ENCODE measurements around the gene FXR2.
"Not testable (repeated sequence)": the region's sequence is repeated elsewhere in the genome, so short reads cannot be mapped to it uniquely, and the experiment has no call there.

FXR2 gene

DNA sequence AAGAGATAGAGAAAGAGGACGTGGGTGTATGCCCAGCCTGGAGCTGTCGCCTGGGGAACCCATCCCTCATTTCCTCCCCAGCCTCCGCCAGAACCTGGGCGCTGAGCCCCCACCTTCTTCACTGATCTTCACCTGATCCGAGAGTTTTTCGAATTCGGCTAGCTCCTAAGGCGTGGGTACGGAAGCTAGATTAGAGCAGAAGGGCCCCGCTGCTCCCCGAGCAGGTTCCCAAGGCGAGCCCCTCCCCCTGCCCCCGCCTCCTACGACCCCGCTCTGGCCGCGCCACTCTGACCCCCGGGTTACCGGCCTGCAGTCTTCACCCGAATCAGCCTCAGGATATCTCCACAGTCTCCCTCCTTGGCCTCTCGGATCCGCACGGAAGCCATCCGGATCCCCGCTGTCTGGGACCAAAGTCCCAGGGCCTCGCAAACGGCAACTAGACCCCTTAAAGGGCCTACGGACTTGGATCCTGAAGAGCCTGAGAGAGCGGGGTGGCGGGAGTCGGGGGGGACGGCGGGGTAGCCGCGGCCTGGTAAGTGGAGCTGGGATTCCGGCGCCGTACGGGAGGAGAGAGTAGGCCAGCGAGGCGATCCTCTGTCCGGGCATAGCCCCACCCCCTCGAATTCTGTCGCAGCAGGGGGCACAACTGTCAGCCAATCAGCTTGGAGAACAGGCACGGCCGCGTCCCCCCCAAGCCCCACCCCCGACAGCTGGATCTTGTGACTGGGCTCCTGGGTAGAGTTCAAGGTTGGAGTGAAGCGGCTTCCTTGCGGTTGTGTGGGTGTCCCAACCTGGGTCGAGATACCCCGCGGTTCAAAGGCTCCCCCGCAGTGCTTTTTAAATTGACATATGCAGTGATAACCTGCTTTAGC lies 12.8 kb upstream of the FXR2 start, which contains the start of gene SAT2:
TSS of gene SAT2 (minus strand) at position 572 of the 872 bp plus-strand sequence. CDS start at position 386, 186 bp downstream.
- ATAC-seq = peak; percentile 95 to 97

DNA sequence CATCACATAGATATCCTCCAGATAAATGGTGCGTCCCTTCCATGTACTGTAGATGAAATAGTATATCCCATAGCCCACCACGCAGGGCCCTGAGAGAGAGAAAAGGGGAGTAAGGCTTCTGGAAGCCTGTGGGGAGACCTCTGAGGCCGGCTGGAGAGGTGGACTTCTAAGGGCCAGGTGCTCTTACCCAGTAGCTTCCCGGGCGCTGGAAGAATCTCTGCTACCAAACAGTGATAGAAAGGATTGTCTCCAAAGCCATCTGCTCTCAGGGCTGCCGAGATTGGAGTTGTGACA lies 12.2 kb upstream of the FXR2 start:
- ATAC-seq = no peak

GRCh38 chr17:7626307-7626706 lies 11.6 kb upstream of the FXR2 start:
- ATAC-seq = no peak

DNA sequence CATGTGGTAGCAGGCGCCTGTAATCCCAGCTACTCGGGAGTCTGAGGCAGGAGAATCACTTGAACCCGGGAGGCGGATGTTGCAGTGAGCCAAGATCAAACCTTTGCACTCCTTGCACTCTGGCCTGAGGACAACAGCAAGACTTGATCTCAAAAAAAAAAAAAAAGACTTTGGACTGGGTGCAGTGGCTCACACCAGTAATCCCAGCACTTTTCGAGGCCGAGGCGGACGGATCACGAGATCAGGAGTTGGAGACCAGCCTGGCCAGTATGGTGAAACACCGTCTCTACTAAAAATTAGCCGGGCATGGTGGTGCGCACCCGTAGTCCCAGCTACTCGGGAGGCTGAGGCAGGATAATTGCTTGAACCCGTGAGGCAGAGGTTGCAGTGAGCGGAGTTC lies 11.1 kb upstream of the FXR2 start:
- not testable (repeated sequence) for ATAC-seq

- no peak for ATAC-seq
Observed at GRCh38 chr17:7623661-7624060, 9.0 kb upstream of the FXR2 start.

DNA sequence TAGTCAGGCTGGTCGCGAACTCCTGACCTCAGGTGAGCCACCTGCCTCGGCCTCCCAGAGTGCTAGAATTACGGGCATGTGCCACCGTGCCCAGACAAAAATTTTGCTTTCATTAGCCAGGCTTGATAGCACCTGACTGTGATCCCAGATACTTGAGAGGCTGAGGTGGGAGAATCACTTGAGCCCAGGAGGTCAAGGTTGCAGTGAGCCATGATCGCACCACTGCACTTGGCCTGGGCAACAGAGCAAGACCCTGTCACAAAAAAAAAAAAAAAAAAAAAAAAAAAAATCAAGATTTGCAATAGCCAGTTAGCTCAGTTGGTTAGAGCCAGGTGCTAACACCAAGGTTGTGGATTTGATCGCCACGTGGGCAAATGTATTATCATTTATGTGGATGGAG lies 6.1 kb upstream of the FXR2 start:
- ATAC-seq = no peak

GRCh38 chr17:7618608-7619007 lies 3.9 kb upstream of the FXR2 start:
- ATAC-seq = no peak

DNA sequence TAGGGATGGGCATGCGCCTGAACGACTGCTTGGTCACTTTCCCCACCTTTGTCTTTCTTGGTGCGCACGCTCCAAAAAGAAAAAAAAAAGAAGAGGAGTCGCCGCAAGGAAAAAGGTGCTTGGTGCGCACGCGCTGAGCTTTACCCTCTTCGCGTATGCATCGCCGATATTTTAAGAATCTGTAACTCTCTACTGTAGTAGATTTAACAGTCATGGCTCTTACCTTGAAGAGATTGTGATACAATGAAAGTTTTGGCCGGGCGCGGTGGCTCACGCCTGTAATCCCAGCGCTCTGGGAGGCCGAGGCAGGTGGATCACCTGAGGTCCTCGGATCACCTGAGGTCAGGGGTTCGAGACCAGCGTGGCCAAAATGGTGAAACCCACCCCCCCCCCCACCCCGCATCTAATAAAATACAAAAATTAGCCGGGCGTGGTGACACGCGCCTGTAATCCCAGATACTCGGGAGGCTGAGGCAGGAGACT lies 609 bp upstream of the FXR2 start:
- no peak for ATAC-seq

- no peak for ATAC-seq
Observed at GRCh38 chr17:7613769-7614424, 800 bp downstream of the FXR2 start.

DNA sequence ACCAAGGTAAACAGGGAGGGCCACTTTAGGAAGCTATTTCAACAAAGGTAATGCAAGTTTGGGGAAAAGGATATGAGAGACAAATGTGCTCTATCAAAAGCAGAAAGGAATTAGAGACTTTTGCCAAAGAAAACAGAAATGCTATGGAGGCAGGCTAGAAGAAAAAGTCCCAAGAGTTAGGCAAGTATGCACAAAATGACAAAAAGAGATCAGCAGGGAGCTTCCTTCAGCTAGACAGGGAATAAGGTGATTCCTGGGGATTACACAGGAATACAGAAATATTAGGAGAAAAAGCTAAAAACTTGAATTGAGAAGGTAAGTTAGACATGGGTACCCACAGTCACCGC lies 2.4 kb downstream of the FXR2 start:
- no peak for ATAC-seq

DNA sequence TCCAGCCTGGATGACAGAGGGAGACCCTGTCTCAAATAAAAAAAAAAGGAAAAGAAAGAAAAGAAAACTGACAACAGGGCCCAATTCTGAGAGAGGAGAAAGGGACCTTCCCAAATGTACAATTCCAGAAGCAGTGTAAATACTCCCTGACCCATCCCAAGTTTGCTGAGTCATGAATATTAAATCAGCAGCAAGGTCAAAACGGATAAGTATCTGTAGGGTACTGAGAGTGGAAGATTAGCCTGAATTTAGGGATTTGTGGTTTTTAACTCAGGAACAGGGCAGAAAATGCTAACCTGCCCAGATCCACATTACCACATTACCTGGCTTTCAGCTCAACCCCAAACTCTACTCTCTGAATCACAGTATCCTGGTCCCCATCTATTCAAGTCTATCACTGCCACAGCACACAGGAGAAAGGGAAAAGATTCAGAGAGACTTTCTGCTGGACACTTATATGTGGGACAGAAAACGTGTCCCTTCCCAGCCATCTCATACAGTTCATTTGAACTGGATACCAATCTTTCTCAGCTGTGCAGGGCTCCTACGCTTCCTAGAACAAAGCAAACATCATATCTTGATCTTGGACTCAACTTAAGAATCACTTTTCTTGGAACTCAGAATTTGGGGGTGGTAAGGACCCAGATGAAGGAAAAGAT lies 2.9 kb downstream of the FXR2 start:
- no peak for ATAC-seq

DNA sequence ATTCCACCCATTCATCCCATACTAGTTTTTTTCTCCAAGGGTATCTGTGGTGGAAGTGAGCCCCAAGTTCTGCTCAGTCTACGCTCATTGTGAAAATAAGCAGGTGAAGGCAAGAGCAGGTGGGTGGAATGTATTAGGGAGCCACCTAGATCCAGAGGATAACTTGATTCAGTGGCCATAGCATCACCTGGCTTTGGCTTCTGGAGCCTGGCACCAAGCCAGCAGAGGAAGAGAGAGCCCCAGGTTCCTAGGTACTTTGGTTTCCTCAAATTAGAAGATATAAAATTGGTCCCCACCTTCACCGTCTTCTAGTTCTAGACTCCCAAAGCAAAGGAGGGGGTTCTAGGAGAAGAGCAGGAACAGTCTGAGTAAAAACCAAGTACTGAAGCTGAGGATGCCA lies 4.1 kb downstream of the FXR2 start:
- no peak for ATAC-seq

DNA sequence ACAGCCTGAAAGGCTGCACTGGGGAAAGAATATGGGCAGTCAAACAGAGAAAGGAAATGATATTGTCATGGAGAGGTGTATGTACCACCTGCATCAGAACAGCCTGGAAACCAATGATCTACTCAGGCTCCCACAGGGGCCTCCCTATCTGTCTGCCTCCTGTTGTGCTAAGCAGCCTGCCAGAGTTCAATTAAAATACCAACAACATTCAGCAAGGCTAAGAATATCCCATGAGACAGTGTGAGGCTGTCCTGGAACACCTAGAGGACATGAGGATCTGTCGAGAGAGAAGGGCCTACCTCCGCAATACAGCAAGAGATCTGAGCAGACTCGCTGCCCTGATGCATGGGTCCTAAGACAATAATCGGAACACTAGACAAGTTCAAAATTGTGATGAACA lies 8.4 kb downstream of the FXR2 start:
- ATAC-seq = no peak

DNA sequence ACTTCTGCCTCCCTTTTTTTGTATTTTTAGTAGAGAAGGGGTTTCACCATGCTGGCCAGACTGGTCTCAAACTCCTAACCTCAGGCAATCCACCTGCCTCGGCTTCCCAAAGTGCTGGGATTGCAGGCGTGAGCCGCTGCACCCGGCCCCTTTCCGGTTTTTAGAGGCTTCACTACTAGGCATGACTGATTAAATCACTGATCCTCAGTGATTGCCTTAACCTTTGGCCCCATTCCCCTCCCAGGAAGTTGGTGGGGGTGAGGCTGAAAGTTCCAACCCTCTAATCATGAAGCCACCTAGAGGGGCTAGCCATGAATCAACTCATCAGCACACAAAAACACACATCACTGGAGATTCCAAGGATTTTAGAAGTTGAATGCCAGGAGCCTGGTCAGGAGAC lies 17.1 kb downstream of the FXR2 start:
- ATAC-seq = not testable (repeated sequence)

DNA sequence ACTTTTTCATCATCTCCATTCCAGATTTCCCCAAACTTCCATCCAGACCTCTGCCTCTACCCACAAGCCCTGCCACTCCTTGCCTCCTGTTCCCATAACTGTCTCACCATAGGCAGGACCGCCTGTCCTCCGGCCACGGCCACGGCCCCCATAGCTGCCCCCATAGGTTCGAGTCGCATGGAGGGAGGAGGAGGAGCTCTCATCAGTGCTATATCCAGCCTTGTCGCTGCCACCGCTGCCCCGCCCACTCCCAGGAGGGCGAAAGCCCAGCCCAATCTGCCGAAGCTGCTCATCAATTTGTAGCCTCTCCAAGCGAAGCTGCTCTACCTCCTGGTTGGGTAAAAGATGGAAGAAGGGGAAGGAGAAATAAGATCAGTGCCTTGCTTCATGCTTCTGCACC lies 21.4 kb downstream of the FXR2 start:
- no peak for ATAC-seq

DNA sequence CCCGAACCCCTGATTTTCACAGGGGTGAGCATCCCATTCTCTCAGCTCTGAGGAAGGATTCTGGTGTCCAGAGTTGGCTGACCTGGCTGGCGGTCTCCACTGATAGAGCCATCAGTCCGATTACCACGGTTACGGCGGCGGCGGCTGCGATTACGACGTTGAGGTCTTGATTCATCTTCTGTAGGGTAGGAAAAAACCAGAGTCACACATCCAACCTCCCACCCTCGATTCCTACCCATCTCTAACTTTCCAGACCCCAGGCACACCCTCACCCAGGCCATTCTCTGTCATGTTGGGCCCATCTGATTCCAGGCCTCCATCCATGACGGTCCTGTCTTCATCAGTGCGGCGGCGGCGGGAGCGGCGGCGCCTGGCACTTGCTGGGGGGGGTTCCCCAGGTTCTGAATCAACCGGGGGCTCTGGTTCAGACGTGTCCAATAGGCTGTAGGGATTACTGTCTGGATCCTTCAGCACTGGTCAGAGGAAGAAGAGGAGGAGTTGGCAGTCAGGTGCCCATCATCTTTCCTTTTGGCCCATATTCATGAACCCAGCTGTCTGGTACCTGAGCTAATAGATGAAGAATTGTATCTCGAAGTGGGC lies 22.2 kb downstream of the FXR2 start:
- no peak for ATAC-seq

GRCh38 chr17:7591596-7591995 lies 23.1 kb downstream of the FXR2 start:
- ATAC-seq = no peak

- ATAC-seq = no peak
Observed at GRCh38 chr17:7590743-7591142, 24.0 kb downstream of the FXR2 start.

DNA sequence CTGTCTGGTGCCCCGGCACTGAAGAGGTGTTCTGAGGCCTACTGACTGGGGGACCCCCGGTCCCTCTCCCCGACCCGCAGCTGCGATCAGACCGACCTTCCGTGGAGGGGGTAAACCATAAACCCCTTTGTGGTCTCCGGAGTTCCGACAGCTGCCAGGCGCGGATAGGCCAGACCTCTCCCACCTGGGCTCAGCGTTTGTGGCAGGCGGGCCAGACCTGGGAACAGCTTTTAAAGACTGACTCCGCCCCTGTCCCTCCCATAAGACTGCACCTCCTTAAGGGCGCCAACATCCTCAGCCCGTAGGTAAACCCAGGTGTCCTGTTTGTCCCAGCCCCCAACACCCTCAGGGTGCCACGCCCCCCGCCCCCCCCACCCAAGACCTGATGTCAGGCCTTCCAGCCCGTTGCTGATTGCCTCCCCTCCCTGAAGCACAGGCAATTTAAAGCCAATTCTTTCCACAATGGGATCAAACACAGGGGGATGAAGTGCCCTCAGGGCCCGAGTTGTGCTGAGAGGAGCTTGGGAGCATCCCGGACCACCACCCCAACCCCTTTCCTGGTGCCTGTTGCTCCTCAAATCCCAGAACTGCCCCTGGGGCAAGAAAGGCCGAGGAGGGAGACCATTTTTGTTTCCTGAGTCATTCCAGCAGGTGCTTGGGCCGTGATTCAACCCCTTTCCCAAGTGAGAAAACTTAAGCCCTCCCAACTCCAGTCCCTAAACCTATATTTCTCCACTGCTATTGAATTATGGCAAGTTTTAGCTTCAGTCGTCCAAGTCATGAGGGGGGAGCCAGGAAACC lies 24.6 kb downstream of the FXR2 start, which contains the start of gene SOX15:
TSS of gene SOX15 (minus strand) at position 204 of the 801 bp plus-strand sequence. CDS start 418 bp downstream, outside the sequence.
- ATAC-seq = no peak

DNA sequence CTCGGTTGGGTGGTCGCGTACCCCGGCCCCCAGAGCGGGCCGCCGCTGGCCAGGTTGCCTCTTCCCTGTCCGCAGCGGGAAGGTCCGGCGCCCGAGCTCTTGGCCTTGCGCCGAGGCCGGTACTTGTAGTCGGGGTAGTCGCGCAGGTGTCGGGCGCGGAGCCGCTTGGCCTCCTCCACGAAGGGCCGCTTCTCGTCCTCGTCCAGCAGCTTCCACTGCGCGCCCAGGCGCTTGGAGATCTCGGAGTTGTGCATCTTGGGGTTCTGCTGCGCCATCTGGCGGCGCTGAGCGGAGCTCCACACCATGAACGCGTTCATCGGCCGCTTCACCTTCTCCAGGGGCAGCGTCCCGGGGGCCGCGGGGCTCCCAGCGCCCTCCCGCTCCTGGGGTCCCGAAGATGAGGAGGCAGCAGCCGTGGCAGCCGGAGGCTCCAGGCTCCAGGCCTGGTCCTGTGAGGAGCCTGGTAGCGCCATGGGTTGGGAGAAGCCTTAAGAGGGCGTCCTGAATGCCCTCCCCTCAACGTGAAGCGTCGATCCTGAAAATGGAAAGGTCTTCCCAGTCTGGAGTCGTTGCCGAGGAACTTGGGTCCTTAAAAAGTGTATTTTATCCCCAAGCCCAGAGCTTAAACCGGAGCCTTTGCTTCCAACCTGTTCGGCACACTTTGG lies 25.4 kb downstream of the FXR2 start:
- peak; percentile 75 to 76 for ATAC-seq

GRCh38 chr17:7588553-7589203 lies 26.0 kb downstream of the FXR2 start:
- ATAC-seq = no peak

All from activated CD4-positive, CD25-positive, alpha-beta regulatory T cell treated with anti-CD3 and anti-CD28 coated beads, Interleukin-2, amount 50 U/mL, for 24 hours (primary cell).